HG02981 (cell line): Measurements from ENCODE around the gene TPST1.

Experiments
- ATAC-seq: cut with Tn5 transposase; IDR thresholded peaks from one replicate; pipeline ENCODE4 v1.9.1; 2021; ENCODE audit warnings: mild to moderate bottlenecking, moderate library complexity; ENCODE audit not compliant: unreplicated experiment

The TPST1 gene

GRCh38 chr7:66281678-66282590 lies 76.8 kb downstream of the TPST1 start:
- ATAC-seq, result no peak

- no peak for ATAC-seq
Observed at GRCh38 chr7:66282591-66282935, 77.4 kb downstream of the TPST1 start.

GRCh38 chr7:66283003-66283920 lies 78.1 kb downstream of the TPST1 start:
- peak; percentile 47 for ATAC-seq

- no peak for ATAC-seq
Observed at GRCh38 chr7:66296001-66296521, 90.9 kb downstream of the TPST1 start.

- ATAC-seq, result no peak
Observed at GRCh38 chr7:66296557-66296956, 91.4 kb downstream of the TPST1 start.

GRCh38 chr7:66297579-66297978 lies 92.4 kb downstream of the TPST1 start:
- no peak for ATAC-seq

- ATAC-seq, result no peak
Observed at GRCh38 chr7:66301249-66301648, 96.1 kb downstream of the TPST1 start.

GRCh38 chr7:66301737-66302136 lies 96.6 kb downstream of the TPST1 start:
- ATAC-seq, result no peak

GRCh38 chr7:66303454-66304155 lies 98.5 kb downstream of the TPST1 start:
- no peak for ATAC-seq

GRCh38 chr7:66304536-66304935 lies 99.4 kb downstream of the TPST1 start:
- no peak for ATAC-seq

- ATAC-seq, result no peak
Observed at GRCh38 chr7:66306243-66306642, 101.1 kb downstream of the TPST1 start.

- ATAC-seq, result no peak
Observed at GRCh38 chr7:66307591-66308215, 102.6 kb downstream of the TPST1 start.

GRCh38 chr7:66308411-66308810 lies 103.3 kb downstream of the TPST1 start:
- no peak for ATAC-seq

- ATAC-seq, result no peak
Observed at GRCh38 chr7:66310620-66311019, 105.5 kb downstream of the TPST1 start.

GRCh38 chr7:66313886-66314568 lies 108.9 kb downstream of the TPST1 start:
- ATAC-seq, result no peak

GRCh38 chr7:66315192-66315591 lies 110.1 kb downstream of the TPST1 start:
- ATAC-seq, result no peak

GRCh38 chr7:66319407-66319979 lies 114.4 kb downstream of the TPST1 start:
- no peak for ATAC-seq

GRCh38 chr7:66321283-66321682 lies 116.1 kb downstream of the TPST1 start:
- ATAC-seq, result no peak

- ATAC-seq, result no peak
Observed at GRCh38 chr7:66323114-66323796, 118.1 kb downstream of the TPST1 start.
